GM23338 (cell line): Measurements from ENCODE around the gene ESR1. TPM values are rescaled to one million over a fixed set of nuclear protein-coding genes. Genes with fewer than 3 reads are reported as not detected.

ENCODE experiments used
- ETS1 ChIP-seq: IDR thresholded peaks from 2 replicates; pipeline ENCODE4 v1.6.1; 2016; ENCODE audit warnings: antibody characterized with exemption
- EZH2 ChIP-seq: fragments of 200-600 bp; sonication (generic); IDR thresholded peaks from one replicate; pipeline ENCODE4 v1.8.0; 2017; ENCODE audit warnings: antibody characterized with exemption, mild to moderate bottlenecking, low read depth; ENCODE audit not compliant: unreplicated experiment
- EZH2phosphoT487 ChIP-seq: fragments of 200-600 bp; sonication (generic); IDR thresholded peaks from one replicate; pipeline ENCODE4 v1.8.1; 2018; ENCODE audit warnings: antibody characterized with exemption; ENCODE audit not compliant: unreplicated experiment
- NANOG ChIP-seq: IDR thresholded peaks from 2 replicates; pipeline ENCODE4 v1.6.1; 2016; ENCODE audit warnings: antibody characterized with exemption, borderline replicate concordance
- POLR2AphosphoS5 ChIP-seq: IDR thresholded peaks from 2 replicates; pipeline ENCODE4 v1.6.1; 2016; ENCODE audit warnings: antibody characterized with exemption, low read depth
- REST ChIP-seq: IDR thresholded peaks from one replicate; pipeline ENCODE4 v1.6.1; 2018; ENCODE audit warnings: antibody characterized with exemption; ENCODE audit not compliant: unreplicated experiment
- STAT1 ChIP-seq: IDR thresholded peaks from one replicate; pipeline ENCODE4 v1.6.1; 2016; ENCODE audit warnings: antibody characterized with exemption; ENCODE audit not compliant: unreplicated experiment
- ZNF114 ChIP-seq: fragments of 250-450 bp; sonication (Bioruptor Pico); IDR thresholded peaks from 2 replicates; pipeline ENCODE4 v1.5.0; 2020; ENCODE audit warnings: mild to moderate bottlenecking, moderate library complexity
- ZNF331 ChIP-seq: fragments of 250-450 bp; sonication (Bioruptor Pico); IDR thresholded peaks from 2 replicates; pipeline ENCODE4 v1.5.0; 2020; ENCODE audit warnings: low read depth, mild to moderate bottlenecking, moderate library complexity
- ZNF462 ChIP-seq: fragments of 250-450 bp; sonication (Bioruptor Pico); IDR thresholded peaks from 2 replicates; pipeline ENCODE4 v1.5.0; 2020; ENCODE audit warnings: mild to moderate bottlenecking, moderate library complexity
- polyA plus RNA-seq: library from polyadenylated mRNA; unstranded; fragments of >200 nt; fragmentation: Nextera tagmentation; extraction: Ambion mirVana; gene quantifications from 2 replicates; pipeline ENCODE4 v1.2.1, GENCODE V29; 2016
- total RNA-seq: library from RNA; depleted of rRNA; stranded (reverse); fragments of >200 nt; shearing (Covaris generic); gene quantifications from 2 replicates; pipeline ENCODE4 v1.2.3, GENCODE V29; 2014

ESR1 gene
- total and polyA plus RNA-seq, 2 experiments from 2014 or later = 0.94 TPM; not detected in 1

- no peak for TF ChIP-seq ZNF462
- TF ChIP-seq STAT1 = no peak
- no peak for TF ChIP-seq ZNF331 (CRISPR knock-in tag)
- TF ChIP-seq NANOG = no peak
- TF ChIP-seq EZH2 = no peak
- no peak for TF ChIP-seq POLR2AphosphoS5
- TF ChIP-seq ETS1 = no peak
- no peak for TF ChIP-seq EZH2phosphoT487
- no peak for TF ChIP-seq ZNF114 (CRISPR knock-in tag)
- TF ChIP-seq REST = no peak
Measured at GRCh38 chr6:152004036-152004566, 196.6 kb downstream of the ESR1 start (continued).
